Activated B cell treated with CpG ODN at 0.5 μM for 24 hours (primary cell): Measurements from ENCODE around the gene HACE1. TPM values are rescaled to one million over a fixed set of nuclear protein-coding genes. Genes with fewer than 3 reads are reported as not detected.
"Not testable (repeated sequence)": the region's sequence is repeated elsewhere in the genome, so short reads cannot be mapped to it uniquely, and the experiment has no call there.

Experiments used
- ATAC-seq: fragments of 200-7000 bp; cut with Tn5 transposase; one replicate; pipeline ENCODE4 v1.10.0; 2021; ENCODE audit warnings: low read depth, mild to moderate bottlenecking, moderate library complexity
- CTCF ChIA-PET: fragments of 350-600 bp; sonication (Branson Sonifier 250); formaldehyde crosslinking; loops from one replicate; lab custom pipeline; 2021; ENCODE audit warnings: antibody characterized with exemption; lab: Charles Lee
- POLR2A ChIA-PET: fragments of 350-600 bp; sonication (Branson Sonifier 250); formaldehyde crosslinking; loops from one replicate; lab custom pipeline; 2021; ENCODE audit warnings: antibody characterized with exemption; lab: Charles Lee
- DNase-seq: peaks from one replicate; pipeline ENCODE4 v3.0.0; 2022
- H3K27ac Mint-ChIP-seq: one replicate; pipeline ENCODE4 v1.8.0; 2020; ENCODE audit warnings: mixed read lengths
- H3K27me3 Mint-ChIP-seq: one replicate; pipeline ENCODE4 v1.8.0; 2021; ENCODE audit warnings: mixed read lengths
- H3K36me3 Mint-ChIP-seq: one replicate; pipeline ENCODE4 v1.8.0; 2021; ENCODE audit warnings: low read depth, mixed read lengths
- H3K4me1 Mint-ChIP-seq: one replicate; pipeline ENCODE4 v1.8.0; 2021; ENCODE audit warnings: mixed read lengths
- H3K4me3 Mint-ChIP-seq: one replicate; pipeline ENCODE4 v1.8.0; 2020; ENCODE audit warnings: mild to moderate bottlenecking, mixed read lengths
- H3K9me3 Mint-ChIP-seq: one replicate; pipeline ENCODE4 v1.8.0; 2020; ENCODE audit warnings: mixed read lengths
- CTCF ChIP-seq: fragments of 200-600 bp; IDR thresholded peaks from one replicate; pipeline ENCODE4 v1.8.0; 2022; ENCODE audit warnings: antibody characterized with exemption, mild to moderate bottlenecking
- intact Hi-C: fragments of 100-400 bp; cut with micrococcal nuclease; formaldehyde crosslinking; loops from one replicate; pipeline ENCODE4 v1.15.1; 2024
- total RNA-seq: library from RNA; stranded (reverse); gene quantifications from 2 replicates; pipeline ENCODE4 v1.2.3, GENCODE V29; 2022

Gene HACE1
- total RNA-seq, 1 donor from 2014 or later: 7.1 TPM

- Mint-ChIP-seq H3K27me3 (no peaks in the 10 kb centered on the region), H3K4me3 (no peak overlapping the region), H3K9me3 (no peaks in the 10 kb centered on the region), H3K27ac (no peak overlapping the region), H3K36me3 (peaks cover 30% of the 10 kb centered on the region), H3K4me1 (no peaks in the 10 kb centered on the region)
- intact Hi-C loops: no loop called here
- ATAC-seq (no peak), DNase-seq (no peak)
- no peak for TF ChIP-seq CTCF
- ChIA-PET CTCF (no interaction called here), POLR2A (no interaction called here)
Measured at GRCh38 chr6:104828478-104828877, 31.2 kb downstream of the HACE1 start.

GRCh38 chr6:104820820-104821219 lies 38.9 kb downstream of the HACE1 start:
- POLR2A ChIA-PET, intact Hi-C loops, DNase-seq, H3K27ac Mint-ChIP-seq, H3K4me3 Mint-ChIP-seq, ATAC-seq, CTCF ChIA-PET, H3K4me1 Mint-ChIP-seq, H3K27me3 Mint-ChIP-seq, H3K9me3 Mint-ChIP-seq: not testable (repeated sequence)
- H3K36me3 Mint-ChIP-seq: peaks cover 36% of the 10 kb centered on the region

GRCh38 chr6:104816125-104816524 lies 43.6 kb downstream of the HACE1 start:
- CTCF ChIA-PET: no interaction called here
- no peak overlapping the region for H3K27ac Mint-ChIP-seq

GRCh38 chr6:104814743-104815142 lies 45.0 kb downstream of the HACE1 start:
- ChIA-PET CTCF (no interaction called here), POLR2A (no interaction called here)
- peaks cover 31% of the 10 kb centered on the region for H3K36me3 Mint-ChIP-seq
- H3K4me1 Mint-ChIP-seq: no peaks in the 10 kb centered on the region
- intact Hi-C loops: no loop called here
- peaks cover 2% of the 10 kb centered on the region for H3K9me3 Mint-ChIP-seq
- no peaks in the 10 kb centered on the region for H3K27me3 Mint-ChIP-seq
- DNase-seq: no peak
- no peak overlapping the region for H3K27ac Mint-ChIP-seq
- no peak for TF ChIP-seq CTCF
- ATAC-seq: no peak
- H3K4me3 Mint-ChIP-seq: no peak overlapping the region

More at GRCh38 chr6:104816125-104816524, 43.6 kb downstream of the HACE1 start:
- ATAC-seq (no peak), DNase-seq (no peak)
- intact Hi-C loops: no loop called here
- Mint-ChIP-seq H3K9me3 (peaks cover 7% of the 10 kb centered on the region), H3K36me3 (peaks cover 35% of the 10 kb centered on the region), H3K27me3 (no peaks in the 10 kb centered on the region), H3K4me1 (no peaks in the 10 kb centered on the region), H3K4me3 (no peak overlapping the region)
- TF ChIP-seq CTCF: no peak
- POLR2A ChIA-PET: no interaction called here

- DNase-seq (no peak), ATAC-seq (no peak)
- no peak for TF ChIP-seq CTCF
- H3K36me3 Mint-ChIP-seq: peaks cover 31% of the 10 kb centered on the region
- H3K27me3 Mint-ChIP-seq: no peaks in the 10 kb centered on the region
- no peak overlapping the region for H3K27ac Mint-ChIP-seq
- no peak overlapping the region for H3K4me3 Mint-ChIP-seq
- intact Hi-C loops: no loop called here
- peaks cover 2% of the 10 kb centered on the region for H3K9me3 Mint-ChIP-seq
- POLR2A ChIA-PET: no interaction called here
- CTCF ChIA-PET: no interaction called here
- no peaks in the 10 kb centered on the region for H3K4me1 Mint-ChIP-seq
Measured at GRCh38 chr6:104813552-104813951, 46.2 kb downstream of the HACE1 start.

GRCh38 chr6:104809116-104809515 lies 50.6 kb downstream of the HACE1 start:
- H3K36me3 Mint-ChIP-seq: peaks cover 30% of the 10 kb centered on the region
- H3K27me3 Mint-ChIP-seq: no peaks in the 10 kb centered on the region
- no peaks in the 10 kb centered on the region for H3K4me1 Mint-ChIP-seq
- ATAC-seq: no peak
- H3K9me3 Mint-ChIP-seq: peaks cover 12% of the 10 kb centered on the region
- TF ChIP-seq CTCF: no peak
- no peak overlapping the region for H3K27ac Mint-ChIP-seq
- CTCF ChIA-PET: no interaction called here
- H3K4me3 Mint-ChIP-seq: no peak overlapping the region
- POLR2A ChIA-PET: no interaction called here
- DNase-seq: no peak
- intact Hi-C loops: no loop called here

GRCh38 chr6:104805335-104805734 lies 54.4 kb downstream of the HACE1 start:
- H3K4me3 Mint-ChIP-seq, CTCF ChIA-PET, intact Hi-C loops, H3K27me3 Mint-ChIP-seq, H3K27ac Mint-ChIP-seq, POLR2A ChIA-PET, ATAC-seq, DNase-seq, H3K4me1 Mint-ChIP-seq: not testable (repeated sequence)
- Mint-ChIP-seq H3K9me3 (peaks cover 19% of the 10 kb centered on the region), H3K36me3 (peaks cover 44% of the 10 kb centered on the region)
